ENCODE measurements around the gene MTUS2. TPM values are rescaled to one million over a fixed set of nuclear protein-coding genes. Genes with fewer than 3 reads are reported as not detected.

The MTUS2 gene
- total and polyA plus RNA-seq, 10 of the 15 experiments (the other 5 are each of a cell fraction or from before 2014, with no cell fraction given): under 0.01 to 0.05 (median 0.02) TPM; not detected in 6

- no peak for TF ChIP-seq CEBPZ (IDR thresholded peaks at IDR 0.05; ENCODE audit: low read depth, low read length)
- TF ChIP-seq SRF (IDR thresholded peaks at IDR 0.05; ENCODE audit: low read depth in 2 of 2, low read length in 2 of 2): no peak
- TF ChIP-seq E4F1 (IDR thresholded peaks at IDR 0.05; ENCODE audit: borderline replicate concordance, partially characterized antibody): no peak
- TF ChIP-seq NR2C1 (IDR thresholded peaks at IDR 0.05): no peak
- no peak for TF ChIP-seq SIN3A (IDR thresholded peaks at IDR 0.05; ENCODE audit: low read depth, low read length)
- TF ChIP-seq POU2F2 (IDR thresholded peaks at IDR 0.05; ENCODE audit: borderline replicate concordance, low read depth, low read length): no peak
- no peak for TF ChIP-seq SUZ12 (IDR thresholded peaks at IDR 0.05; ENCODE audit: unreplicated experiment)
Observed at GRCh38 chr13:28794396-28794795, 25.7 kb upstream of the MTUS2 start (continued).
